Keratinocyte (primary cell): Measurements from ENCODE around the gene ADAM12. TPM values are rescaled to one million over a fixed set of nuclear protein-coding genes. Genes with fewer than 3 reads are reported as not detected.
"Not testable (repeated sequence)": the region's sequence is repeated elsewhere in the genome, so short reads cannot be mapped to it uniquely, and the experiment has no call there.

Source experiments
- DNase-seq: peaks from one replicate; pipeline ENCODE4 v3.0.0-alpha.2; 2011; ENCODE audit warnings: low read depth, missing footprints, low spot score
- FAIRE-seq: peaks from 2 replicates; lab custom pipeline; 2011; peaks lifted over from hg19 to GRCh38; lab: Jason Lieb, UNC
- H2AFZ ChIP-seq: 2 replicates; pipeline ENCODE4 v1.6.0; 2012; ENCODE audit warnings: low read length, control low read depth, inconsistent platforms; ENCODE audit not compliant: control insufficient read depth
- H3K27ac ChIP-seq: 2 replicates; pipeline ENCODE4 v1.5.1; 2011; ENCODE audit warnings: low read length; ENCODE audit not compliant: control insufficient read depth, insufficient read depth
- H3K27me3 ChIP-seq: 3 replicates; pipeline ENCODE4 v1.6.0; 2011; ENCODE audit warnings: low read length; ENCODE audit not compliant: control insufficient read depth, insufficient read depth; ENCODE audit errors: extremely low read depth
- H3K36me3 ChIP-seq, 2 experiments: 2 replicates in 1 of 2; 3 replicates in 1 of 2; pipeline ENCODE4 v1.5.1; 2011; ENCODE audit warnings: low read length in 2 of 2, mild to moderate bottlenecking in 1 of 2; ENCODE audit not compliant: control insufficient read depth in 2 of 2, insufficient read depth in 2 of 2; ENCODE audit errors: extremely low read depth in 1 of 2
- H3K4me1 ChIP-seq: 3 replicates; pipeline ENCODE4 v1.5.1; 2011; ENCODE audit warnings: low read length; ENCODE audit not compliant: control insufficient read depth, insufficient read depth; ENCODE audit errors: extremely low read depth
- H3K4me2 ChIP-seq: 3 replicates; pipeline ENCODE4 v1.6.0; 2011; ENCODE audit warnings: low read depth, low read length; ENCODE audit not compliant: control insufficient read depth, insufficient read depth; ENCODE audit errors: extremely low read depth
- H3K4me3 ChIP-seq, 3 experiments: fragments of 200-600 bp in 1 of 3; sonication (generic) in 1 of 3; 2 replicates in 2 of 3; 3 replicates in 1 of 3; pipeline ENCODE4 v1.5.1; 2011 to 2016; ENCODE audit warnings: low read length in 3 of 3, mild to moderate bottlenecking in 3 of 3, control low read depth in 2 of 3, inconsistent platforms in 1 of 3, low read depth in 1 of 3, mixed read lengths in 1 of 3, mixed run types in 1 of 3, moderate library complexity in 1 of 3; ENCODE audit not compliant: control insufficient read depth in 2 of 3, insufficient read depth in 2 of 3; ENCODE audit errors: extremely low read depth in 1 of 3
- H3K79me2 ChIP-seq: 2 replicates; pipeline ENCODE4 v1.6.0; 2012; ENCODE audit warnings: low read length; ENCODE audit not compliant: control insufficient read depth, insufficient read depth
- H3K9ac ChIP-seq: 3 replicates; pipeline ENCODE4 v1.6.0; 2011; ENCODE audit warnings: low read length; ENCODE audit not compliant: control insufficient read depth, insufficient read depth; ENCODE audit errors: extremely low read depth
- H3K9me1 ChIP-seq: 3 replicates; pipeline ENCODE4 v1.6.0; 2011; ENCODE audit warnings: low read length; ENCODE audit not compliant: control insufficient read depth, insufficient read depth; ENCODE audit errors: extremely low read depth
- H3K9me3 ChIP-seq: 2 replicates; pipeline ENCODE4 v1.5.1; 2012; ENCODE audit warnings: low read depth, low read length; ENCODE audit not compliant: control insufficient read depth
- H4K20me1 ChIP-seq: 3 replicates; pipeline ENCODE4 v1.6.0; 2011; ENCODE audit warnings: low read length; ENCODE audit not compliant: control insufficient read depth, insufficient read depth; ENCODE audit errors: extremely low read depth
- CTCF ChIP-seq, 3 experiments: IDR thresholded peaks in 1 of 3; conservative IDR thresholded peaks in 1 of 3; optimal IDR thresholded peaks in 1 of 3; 2 replicates in 2 of 3; 3 replicates in 1 of 3; pipeline versions ENCODE3 to v1.5.1; 2011; ENCODE audit warnings: low read length in 3 of 3, mild to moderate bottlenecking in 3 of 3, moderate library complexity in 2 of 3, control low read depth in 1 of 3, inconsistent platforms in 1 of 3; ENCODE audit not compliant: insufficient read depth in 2 of 3; ENCODE audit errors: extremely low read depth in 1 of 3
- EZH2 ChIP-seq: IDR thresholded peaks from one replicate; pipeline ENCODE4 v1.6.1; 2012; ENCODE audit warnings: inconsistent platforms, mild to moderate bottlenecking, low read length, moderate library complexity
- dilution Hi-C: fragments of 300-500 bp; cut with MboI; formaldehyde crosslinking; loops from one replicate; pipeline ENCODE4 v1.7.0; 2020; ENCODE audit warnings: low sequenced_read_pairs; ENCODE audit not compliant: extremely low pct_ligation_motif_present
- polyA plus RNA-seq, 5 experiments: library from polyadenylated mRNA; depleted of rRNA in 3 of 5; stranded (reverse) in 3 of 5; stranded (forward) in 1 of 5; unstranded in 1 of 5; fragments of >200 nt; gene quantifications; 1 replicate in 1 of 5; 2 replicates in 3 of 5; 3 replicates in 1 of 5; pipeline versions ENCODE4 v1.2.1 to v1.2.3, GENCODE V29; 2011 to 2012; ENCODE audit warnings: missing spikeins in 2 of 5, low read depth in 1 of 5, low replicate concordance in 1 of 5

The ADAM12 gene
- polyA plus RNA-seq, 1 donor (not counting 4 experiments of a cell fraction or from before 2014, with no cell fraction given), result 0.07 TPM

- dilution Hi-C loops, result no loop called here
- Histone ChIP-seq H3K9me3 (no peaks in the 10 kb centered on the region), H3K4me3 (no peak overlapping the region), H3K27me3 (no peaks in the 10 kb centered on the region), H3K9me1 (no peaks in the 10 kb centered on the region), H2AFZ (no peak overlapping the region), H3K27ac (no peak overlapping the region), H3K9ac (no peak overlapping the region), H3K36me3 (no peaks in the 10 kb centered on the region), H4K20me1 (no peaks in the 10 kb centered on the region), H3K4me1 (peaks cover 6% of the 10 kb centered on the region), H3K4me2 (no peak overlapping the region), H3K79me2 (no peaks in the 10 kb centered on the region)
- FAIRE-seq (no peak), DNase-seq (no peak)
- TF ChIP-seq EZH2 (no peak), CTCF (optimal IDR thresholded peaks at IDR 0.05 in 1 of 3, IDR thresholded peaks at IDR 0.05 in 1 of 3, conservative IDR thresholded peaks at IDR 0.05 in 1 of 3; ENCODE audit: extremely low read depth in 1 of 3, insufficient read depth in 2 of 3, low read length in 3 of 3) (no peak)
Observed at GRCh38 chr10:126052171-126052570, 336.1 kb downstream of the ADAM12 start.

GRCh38 chr10:126049759-126050700 lies 338.2 kb downstream of the ADAM12 start:
- Histone ChIP-seq H3K4me2 (peak overlapping the region; percentile 8), H3K79me2 (no peaks in the 10 kb centered on the region), H2AFZ (peak overlapping the region; percentile 65), H3K4me3 (no peak overlapping the region), H3K9me1 (no peaks in the 10 kb centered on the region), H3K9ac (no peak overlapping the region), H3K9me3 (no peaks in the 10 kb centered on the region), H3K27me3 (no peaks in the 10 kb centered on the region), H3K27ac (no peak overlapping the region), H3K4me1 (peaks cover 6% of the 10 kb centered on the region), H4K20me1 (no peaks in the 10 kb centered on the region), H3K36me3 (no peaks in the 10 kb centered on the region)
- FAIRE-seq (peak; percentile 29), DNase-seq (no peak)
- no peak for TF ChIP-seq CTCF (optimal IDR thresholded peaks at IDR 0.05 in 1 of 3, IDR thresholded peaks at IDR 0.05 in 1 of 3, conservative IDR thresholded peaks at IDR 0.05 in 1 of 3; ENCODE audit: extremely low read depth in 1 of 3, insufficient read depth in 2 of 3, low read length in 3 of 3)
- no peak for TF ChIP-seq EZH2
- dilution Hi-C loops, result no loop called here

DNA sequence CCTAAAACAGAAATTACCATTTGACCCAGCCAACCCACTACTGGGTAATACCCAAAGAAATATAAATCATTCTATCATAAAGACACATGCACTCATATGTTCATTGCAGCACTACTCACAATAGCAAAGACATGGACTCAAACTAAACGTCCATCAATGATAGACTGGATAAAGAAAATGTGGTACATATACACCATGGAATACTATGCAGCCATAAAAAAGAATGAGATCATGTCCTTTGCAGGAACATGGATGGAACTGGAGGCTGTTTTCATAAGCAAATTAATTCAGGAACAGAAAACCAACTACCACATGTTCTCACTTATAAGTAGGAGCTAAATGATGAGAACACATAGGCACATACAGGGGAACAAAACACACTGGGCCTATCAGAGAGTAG lies 340.5 kb downstream of the ADAM12 start:
- dilution Hi-C loops, H4K20me1 ChIP-seq, H3K36me3 ChIP-seq, H3K9me1 ChIP-seq, H3K9me3 ChIP-seq, H2AFZ ChIP-seq, H3K27me3 ChIP-seq, DNase-seq, FAIRE-seq, H3K79me2 ChIP-seq, H3K4me1 ChIP-seq, H3K4me2 ChIP-seq, H3K4me3 ChIP-seq, H3K9ac ChIP-seq, H3K27ac ChIP-seq: not testable (repeated sequence)
